GM12872 (cell line): Measurements from ENCODE around the gene CELSR1.
A peak's percentile ranks its signal among the peaks of the same experiment; 100 is the strongest.

Experiments used
- CTCF ChIP-seq: IDR thresholded peaks from 3 replicates; pipeline ENCODE4 v1.5.1; 2011; ENCODE audit warnings: low read depth, mild to moderate bottlenecking, low read length, moderate library complexity; ENCODE audit not compliant: insufficient read depth

CELSR1 gene

GRCh38 chr22:46582281-46582933 is 45.0 kb upstream of the CELSR1 start:
- 0 out of 3 replicates have a peak, but pooled peaks have one; percentile 4 for TF ChIP-seq CTCF

- no peak for TF ChIP-seq CTCF
These were observed 44.3 kb upstream of the CELSR1 start for GRCh38 chr22:46581538-46582244.

- TF ChIP-seq CTCF = no peak
These were observed 43.6 kb upstream of the CELSR1 start for GRCh38 chr22:46580940-46581537.

- no peak for TF ChIP-seq CTCF
These were observed 42.5 kb upstream of the CELSR1 start for GRCh38 chr22:46579751-46580449.

GRCh38 chr22:46578824-46579561 is 41.6 kb upstream of the CELSR1 start:
- no peak for TF ChIP-seq CTCF

- TF ChIP-seq CTCF = no peak
These were observed 40.9 kb upstream of the CELSR1 start for GRCh38 chr22:46578251-46578823.
